Motor neuron (in vitro differentiated cells): ENCODE results near the gene SLC25A44. TPM values are rescaled to one million over a fixed set of nuclear protein-coding genes. Genes with fewer than 3 reads are reported as not detected.
A peak's percentile ranks its signal among the peaks of the same experiment; 100 is the strongest.

Experiments
- ATAC-seq, 8 experiments: fragments of 200-7000 bp; cut with Tn5 transposase; replicated peaks in 6 of 8; 2 replicates each; pipeline ENCODE4 v1.8.0; 2021; ENCODE audit warnings: mild to moderate bottlenecking in 8 of 8, moderate library complexity in 8 of 8
- H3K27ac ChIP-seq, 2 donors: fragments of 250-450 bp; sonication (Bioruptor Pico); 2 replicates each; pipeline ENCODE4 v1.9.0; 2021; ENCODE audit warnings: antibody characterized with exemption in 2 of 2, mild to moderate bottlenecking in 2 of 2, moderate library complexity in 1 of 2
- H3K4me1 ChIP-seq, 2 donors: fragments of 250-450 bp; sonication (Bioruptor Pico); replicated peaks in 1 of 2; 2 replicates each; pipeline ENCODE4 v1.6.1; 2021; ENCODE audit warnings: antibody characterized with exemption in 2 of 2, mild to moderate bottlenecking in 2 of 2, moderate library complexity in 1 of 2
- H3K4me3 ChIP-seq, 5 donors: fragments of 250-450 bp; sonication (Bioruptor Pico); 2 replicates each; pipeline ENCODE4 v1.9.0; 2021; ENCODE audit warnings: antibody characterized with exemption in 5 of 5, mild to moderate bottlenecking in 5 of 5, moderate library complexity in 4 of 5
- WGBS, 10 experiments: fragments of 450-650 bp; shearing (Covaris generic); methylation state at CpG; one replicate each; pipeline ENCODE4 v1.0.0; 2022; 5-methylcytosine and 5-hydroxymethylcytosine counted together
- in situ Hi-C, 9 experiments: fragments of 400-800 bp; cut with MboI; loops; one replicate each; pipeline ENCODE4 v1.15.0; 2021; ENCODE audit warnings: low sequenced_read_pairs in 9 of 9, low pct_unique_long_range_greater_than_20kb in 2 of 9; ENCODE audit not compliant: unreplicated experiment in 9 of 9
- total RNA-seq, 8 experiments: library from RNA; unstranded; fragments of 300-600 nt; gene quantifications; 2 replicates each; pipeline versions ENCODE4 v1.2.3 to v1.2.4, GENCODE V29; 2022

SLC25A44 gene
- total RNA-seq, 8 experiments from 2014 or later: 16.5 to 26.8 (median 20.9) TPM

DNA sequence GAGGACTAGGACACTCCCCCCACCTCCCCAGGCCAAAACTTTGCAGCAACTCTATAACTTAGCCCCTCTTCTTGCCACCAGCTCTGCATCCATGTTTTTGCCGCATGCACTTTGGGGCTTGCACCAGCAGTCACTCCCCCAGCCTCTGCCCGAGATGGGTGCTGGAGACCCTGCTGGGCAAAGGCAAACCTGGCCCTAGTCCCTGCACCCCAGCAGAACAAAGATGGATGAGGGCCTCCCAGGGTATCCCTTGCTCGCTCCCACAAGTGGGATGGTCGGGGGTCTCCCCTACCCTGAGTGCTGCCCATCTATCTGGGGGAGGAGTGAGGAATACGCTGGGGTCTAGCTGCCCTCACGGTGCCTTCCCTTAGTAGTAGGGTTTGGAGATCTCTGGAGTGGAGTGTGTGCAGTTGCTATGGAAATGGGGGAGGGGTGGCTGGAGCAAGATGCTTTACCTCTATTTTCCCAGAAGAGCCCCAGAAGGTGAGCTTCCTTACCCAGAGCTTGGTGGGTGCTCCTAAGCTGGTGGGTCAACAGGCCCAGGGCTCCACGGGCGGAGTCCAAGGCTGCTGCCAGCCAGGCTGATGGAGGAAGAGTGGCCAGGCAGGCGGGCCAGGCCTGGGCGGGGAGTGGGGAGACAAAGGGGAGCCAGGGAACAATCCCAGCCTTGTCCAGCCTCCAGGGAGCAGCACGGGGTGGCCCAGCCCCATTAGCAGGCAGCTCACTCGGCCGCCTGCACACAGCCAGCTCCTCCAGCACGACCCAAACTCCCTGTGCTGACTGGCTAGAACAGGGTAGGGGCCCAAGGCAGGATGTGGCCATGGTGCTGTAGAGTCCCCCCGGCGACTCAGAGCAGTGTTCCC, 53.8 kb downstream of the SLC25A44 start, which contains the start of gene PAQR6:
Gene PAQR6 (minus strand): TSS at position 597 of the 863 bp plus-strand sequence. CDS start 1,325 bp downstream, outside the sequence.
- in situ Hi-C loops: loop anchor here in 3 of 9 experiments (25.0 kb wide), 2 partner anchors 110 to 160 kb away; partner anchors contain the start of gene MEX3A (in 2 of the 3)
- ATAC-seq: peak; percentile 7 to 91 (median 84)
- no peak within 1 kb of the TSS for H3K4me3 ChIP-seq
- H3K27ac ChIP-seq: peak within 1 kb of the TSS in 1 of 2 donors; percentile 3
- WGBS, 10 experiments: 19 to 92% (median 65%) methylated on average over 1 to 5 of the region's 16 CpGs; no CpG with 5 or more reads in 5 of the 10 experiments
- H3K4me1 ChIP-seq: peaks cover 0 to 8% of the 10 kb centered on the region in 2 donors

GRCh38 chr1:156248323-156248683, 54.4 kb downstream of the SLC25A44 start:
- peaks cover 0 to 8% of the 10 kb centered on the region in 2 donors for H3K4me1 ChIP-seq
- in situ Hi-C loops: loop anchor here in 3 of 9 experiments (25.0 kb wide), 2 partner anchors 111 to 161 kb away; partner anchors contain the start of gene MEX3A (in 2 of the 3)
- WGBS, 10 experiments: no CpG with 5 or more reads among the region's 4 CpGs
- H3K4me3 ChIP-seq: no peak overlapping the region
- H3K27ac ChIP-seq: no peak overlapping the region
- ATAC-seq: no peak

DNA sequence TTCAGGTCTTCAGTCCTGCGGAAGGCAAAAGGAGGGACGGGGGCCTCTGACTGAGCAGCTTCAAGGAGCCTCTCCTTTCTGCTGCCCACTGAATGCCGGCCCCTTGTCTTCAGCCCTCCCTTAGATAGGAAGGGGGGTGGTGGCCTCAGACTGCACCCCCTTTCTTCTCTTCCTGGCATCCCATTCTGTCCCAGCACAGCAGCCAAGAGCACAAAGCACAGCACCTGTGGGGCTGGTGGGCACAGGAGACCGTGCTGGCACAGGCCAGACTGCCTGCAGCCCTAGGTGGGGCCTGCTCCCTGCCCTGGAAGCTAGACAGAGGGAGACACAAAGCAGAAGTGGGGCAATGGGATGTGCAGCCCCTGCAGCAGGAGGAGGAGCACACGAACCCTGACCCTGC, 55.7 kb downstream of the SLC25A44 start:
- 71 to 91% (median 88%) methylated on average over 1 to 4 of the region's 5 CpGs; no CpG with 5 or more reads in 6 of the 10 experiments for WGBS, 10 experiments
- ATAC-seq: no peak
- Histone ChIP-seq H3K27ac (no peak overlapping the region), H3K4me3 (no peak overlapping the region), H3K4me1 (peaks cover 0 to 8% of the 10 kb centered on the region in 2 donors)
- in situ Hi-C loops: loop anchor here in 3 of 9 experiments (25.0 kb wide), 2 partner anchors 112 to 162 kb away; partner anchors contain the start of gene MEX3A (in 2 of the 3)

GRCh38 chr1:156251527-156251926, 57.6 kb downstream of the SLC25A44 start:
- no peak overlapping the region for H3K27ac ChIP-seq
- 0 to 100% (median 79%) methylated on average over 1 to 3 of the region's 3 CpGs; no CpG with 5 or more reads in 7 of the 10 experiments for WGBS, 10 experiments
- no peak overlapping the region for H3K4me3 ChIP-seq

DNA sequence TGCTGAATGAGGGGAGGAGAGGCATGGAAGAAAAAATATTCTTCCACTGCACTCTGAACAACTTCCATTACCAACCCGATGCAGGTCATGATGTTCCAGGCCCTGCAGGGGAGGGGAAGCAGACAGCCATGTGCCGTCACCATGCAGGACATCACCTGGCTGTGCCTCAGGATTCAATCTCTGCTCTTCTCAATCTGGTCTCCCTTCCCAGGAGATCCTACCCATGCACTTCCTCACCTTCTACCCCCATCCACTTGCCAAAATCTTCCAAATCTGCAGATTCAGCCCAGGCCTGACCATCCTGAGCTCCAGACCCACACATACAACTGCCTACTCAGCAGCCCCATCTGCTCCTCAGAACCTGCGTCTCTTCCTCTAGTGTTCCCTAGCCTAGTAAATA, 59.7 kb downstream of the SLC25A44 start:
- H3K4me3 ChIP-seq: no peak overlapping the region
- H3K4me1 ChIP-seq: no peaks in the 10 kb centered on the region
- no peak for ATAC-seq
- no peak overlapping the region for H3K27ac ChIP-seq
- in situ Hi-C loops: no loop called here
- 80 to 100% (median 96%) methylated on average over 1 to 3 of the region's 3 CpGs; no CpG with 5 or more reads in 4 of the 10 experiments for WGBS, 10 experiments

More at GRCh38 chr1:156251527-156251926, 57.6 kb downstream of the SLC25A44 start:
- peaks cover 0 to 8% of the 10 kb centered on the region in 2 donors for H3K4me1 ChIP-seq
- ATAC-seq: no peak
- in situ Hi-C loops: no loop called here

GRCh38 chr1:156257711-156258110, 63.8 kb downstream of the SLC25A44 start:
- in situ Hi-C loops: no loop called here
- Histone ChIP-seq H3K4me1 (no peaks in the 10 kb centered on the region), H3K27ac (no peak overlapping the region), H3K4me3 (no peak overlapping the region)
- no peak for ATAC-seq
- WGBS, 10 experiments: 51 to 100% (median 93%) methylated on average over 1 to 2 of the region's 2 CpGs; no CpG with 5 or more reads in 4 of the 10 experiments

DNA sequence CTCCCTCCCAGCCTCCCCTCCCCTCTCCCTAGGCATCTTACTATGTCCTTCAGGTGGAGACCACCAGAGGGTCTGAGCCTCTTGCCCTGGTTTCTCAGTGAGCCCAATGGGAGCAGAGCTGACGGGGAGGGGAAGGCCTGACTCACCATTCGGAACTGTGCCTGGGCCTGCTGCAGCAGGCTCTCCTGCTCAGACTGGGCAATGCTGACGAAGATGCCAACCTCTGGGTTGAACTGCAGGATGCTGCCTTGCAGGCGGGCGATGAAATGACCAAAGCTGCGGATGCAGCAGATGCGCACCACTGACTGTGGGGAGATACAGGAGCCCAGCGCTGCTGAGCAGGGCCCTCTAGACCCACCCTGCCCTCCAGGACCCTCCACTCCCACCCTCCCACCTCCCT, 65.0 kb downstream of the SLC25A44 start:
- in situ Hi-C loops: no loop called here
- Histone ChIP-seq H3K4me1 (no peaks in the 10 kb centered on the region), H3K27ac (no peak overlapping the region), H3K4me3 (no peak overlapping the region)
- WGBS, 10 experiments: 80 to 100% methylated on average over 1 to 6 of the region's 8 CpGs; no CpG with 5 or more reads in 8 of the 10 experiments
- ATAC-seq: peak in 1 of 8 experiments; percentile 12

DNA sequence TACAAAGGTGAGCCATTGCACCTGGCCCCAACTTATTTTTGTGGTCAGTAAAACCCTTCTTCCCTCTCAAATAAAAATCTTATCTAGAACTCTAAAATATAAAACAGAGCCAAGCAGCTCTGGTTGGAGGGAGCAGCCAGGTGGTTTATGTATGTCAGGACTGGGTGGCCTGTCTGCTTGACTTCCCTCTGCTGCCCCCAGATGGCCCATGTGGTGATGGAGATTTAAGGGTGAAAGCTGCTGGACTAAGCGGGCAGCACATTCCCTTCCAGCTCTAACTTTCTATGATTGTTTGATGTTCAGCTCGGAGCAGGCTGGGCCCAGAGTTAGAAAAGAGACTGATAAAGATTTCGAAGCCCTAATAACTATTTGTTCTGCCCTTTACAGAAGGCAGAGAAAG, 65.9 kb downstream of the SLC25A44 start:
- Histone ChIP-seq H3K4me1 (no peaks in the 10 kb centered on the region), H3K27ac (no peak overlapping the region), H3K4me3 (no peak overlapping the region)
- 56 to 100% (median 94%) methylated on average over 1 to 3 of the region's 3 CpGs; no CpG with 5 or more reads in 3 of the 10 experiments for WGBS, 10 experiments
- ATAC-seq: no peak
- in situ Hi-C loops: no loop called here

- H3K4me1 ChIP-seq: no peaks in the 10 kb centered on the region
- H3K4me3 ChIP-seq: no peak overlapping the region
- in situ Hi-C loops: no loop called here
- 90 to 100% (median 100%) methylated on average over 1 to 2 of the region's 2 CpGs; no CpG with 5 or more reads in 4 of the 10 experiments for WGBS, 10 experiments
- no peak overlapping the region for H3K27ac ChIP-seq
- no peak for ATAC-seq
These were observed 67.0 kb downstream of the SLC25A44 start for GRCh38 chr1:156260896-156261295.

Other genes starting within 250 kb of the SLC25A44 start
- 100 to 1,000 TPM in 1 of 8 experiments, 10 to 100 TPM in 7; 44.9 to 112 (median 73.5) TPM for gene ARHGEF2, start 215.6 kb upstream of the SLC25A44 start, total RNA-seq
- 100 to 1,000 TPM; 199 to 383 (median 327) TPM for gene SSR2, start 173.2 kb upstream of the SLC25A44 start, total RNA-seq
- gene UBQLN4, start 140.3 kb upstream of the SLC25A44 start, total RNA-seq: 10 to 100 TPM; 22.7 to 51.1 (median 35.0) TPM
- gene LAMTOR2, start 139.3 kb upstream of the SLC25A44 start, total RNA-seq: 100 to 1,000 TPM in 5 of 8 experiments, 10 to 100 TPM in 3; 85.2 to 166 (median 102) TPM
- gene RAB25, start 132.9 kb upstream of the SLC25A44 start, total RNA-seq: 1 to 10 TPM in 3 of 8 experiments, under 1 TPM in 2, not detected in 3; 0.50 to 1.3 (median 1.1) TPM
- gene MEX3A, start 111.6 kb upstream of the SLC25A44 start, total RNA-seq: 10 to 100 TPM in 7 of 8 experiments, 1 to 10 TPM in 1; 1.2 to 92.3 (median 33.9) TPM
- gene LMNA, start 79.4 kb upstream of the SLC25A44 start, total RNA-seq: 100 to 1,000 TPM in 3 of 8 experiments, 10 to 100 TPM in 5; 29.8 to 370 (median 68.0) TPM
- gene SEMA4A, start 40.5 kb upstream of the SLC25A44 start, total RNA-seq: 1 to 10 TPM in 7 of 8 experiments, under 1 TPM in 1; 0.85 to 6.1 (median 2.7) TPM
- gene PMF1, start 18.9 kb downstream of the SLC25A44 start, total RNA-seq: 100 to 1,000 TPM in 1 of 8 experiments, 10 to 100 TPM in 7; 19.8 to 131 (median 46.3) TPM
- gene BGLAP, start 48.1 kb downstream of the SLC25A44 start, total RNA-seq: 1 to 10 TPM in 3 of 8 experiments, under 1 TPM in 5; 0.36 to 2.6 (median 0.93) TPM
- 1 to 10 TPM in 7 of 8 experiments, under 1 TPM in 1; 0.61 to 8.6 (median 2.6) TPM for gene PAQR6, start 54.0 kb downstream of the SLC25A44 start, total RNA-seq
- 10 to 100 TPM; 34.5 to 78.8 (median 62.7) TPM for gene SMG5, start 88.7 kb downstream of the SLC25A44 start, total RNA-seq
- gene TMEM79, start 90.2 kb downstream of the SLC25A44 start, total RNA-seq: 1 to 10 TPM; 3.1 to 6.5 (median 4.8) TPM
- gene GLMP, start 101.6 kb downstream of the SLC25A44 start, total RNA-seq: 100 to 1,000 TPM in 1 of 8 experiments, 10 to 100 TPM in 7; 16.3 to 138 (median 33.0) TPM
- 1 to 10 TPM in 1 of 8 experiments, under 1 TPM in 5, not detected in 2; 0.46 to 1.4 (median 0.67) TPM for gene VHLL, start 105.2 kb downstream of the SLC25A44 start, total RNA-seq
- gene CCT3, start 144.2 kb downstream of the SLC25A44 start, total RNA-seq: 100 to 1,000 TPM; 204 to 465 (median 351) TPM
- 1 to 10 TPM in 3 of 8 experiments, under 1 TPM in 3, not detected in 2; 0.22 to 8.3 (median 1.2) TPM for gene TSACC, start 144.4 kb downstream of the SLC25A44 start, total RNA-seq
- gene RHBG, start 175.1 kb downstream of the SLC25A44 start, total RNA-seq: 1 to 10 TPM in 1 of 8 experiments, under 1 TPM in 4, not detected in 3; 0.38 to 1.8 (median 0.50) TPM